Lower leg skin (tissue), 3 donors: ENCODE data around the gene SYNGR3.

Source experiments
- CTCF ChIP-seq, 3 donors: fragments of 450-650 bp; IDR thresholded peaks; one replicate each; pipeline ENCODE4 v1.5.1; 2016; ENCODE audit warnings: antibody characterized with exemption in 3 of 3, mild to moderate bottlenecking in 3 of 3, moderate library complexity in 2 of 3
- POLR2A ChIP-seq, 2 donors: fragments of 450-650 bp; IDR thresholded peaks; one replicate each; pipeline ENCODE4 v1.6.1; 2016 to 2017; ENCODE audit warnings: antibody characterized with exemption in 2 of 2, mild to moderate bottlenecking in 1 of 2, moderate library complexity in 1 of 2

GRCh38 chr16:1946495-1947368 lies 43.0 kb upstream of the SYNGR3 start:
- no peak for TF ChIP-seq POLR2A (IDR thresholded peaks at IDR 0.05)
- TF ChIP-seq CTCF (IDR thresholded peaks at IDR 0.05) = no peak
